ENCODE data around the gene MYO15A.

MYO15A gene

DNA sequence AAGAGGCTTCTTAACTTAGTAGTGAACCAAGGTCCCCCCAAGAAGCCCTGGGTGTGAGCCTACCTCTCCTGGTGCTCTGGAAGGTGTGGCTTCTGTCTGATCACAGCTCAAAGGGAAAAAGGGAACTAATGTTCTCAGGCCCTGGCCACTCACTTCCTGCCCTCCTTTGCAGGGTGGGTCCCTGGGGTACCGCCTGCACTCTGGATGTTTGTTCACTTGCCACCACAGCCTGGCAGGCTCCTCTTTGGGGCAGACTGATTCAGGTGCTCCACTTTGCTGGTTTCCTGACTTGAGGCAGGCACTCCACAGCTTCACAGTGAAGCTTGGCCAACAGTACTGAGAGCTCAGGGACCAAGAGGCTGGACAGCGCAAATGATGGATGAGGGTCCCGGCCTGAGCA is 5.9 kb upstream of the MYO15A start:
- no peak for DNase-seq

GRCh38 chr17:18105027-18105426 is 3.5 kb upstream of the MYO15A start:
- no peak for DNase-seq

DNA sequence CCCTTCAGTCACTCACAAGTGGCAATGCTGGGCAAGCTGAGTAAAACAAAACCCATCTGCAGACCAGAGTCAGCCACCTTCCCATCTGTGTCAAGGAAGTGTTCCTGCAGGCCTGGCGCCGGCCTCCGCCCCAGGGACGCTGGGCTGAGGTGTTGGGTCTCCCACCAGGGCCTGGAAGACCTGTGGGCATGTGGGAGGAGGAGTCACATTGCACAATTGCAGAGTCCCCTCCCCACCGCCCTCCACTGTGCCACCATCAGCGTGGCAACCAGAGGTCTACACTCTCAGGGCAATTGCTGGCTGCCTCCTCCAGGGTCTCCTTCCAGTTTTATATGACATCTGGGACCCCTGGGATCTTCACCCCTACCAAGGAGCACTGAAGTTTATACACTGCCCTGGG is 3.0 kb upstream of the MYO15A start:
- DNase-seq = no peak

DNA sequence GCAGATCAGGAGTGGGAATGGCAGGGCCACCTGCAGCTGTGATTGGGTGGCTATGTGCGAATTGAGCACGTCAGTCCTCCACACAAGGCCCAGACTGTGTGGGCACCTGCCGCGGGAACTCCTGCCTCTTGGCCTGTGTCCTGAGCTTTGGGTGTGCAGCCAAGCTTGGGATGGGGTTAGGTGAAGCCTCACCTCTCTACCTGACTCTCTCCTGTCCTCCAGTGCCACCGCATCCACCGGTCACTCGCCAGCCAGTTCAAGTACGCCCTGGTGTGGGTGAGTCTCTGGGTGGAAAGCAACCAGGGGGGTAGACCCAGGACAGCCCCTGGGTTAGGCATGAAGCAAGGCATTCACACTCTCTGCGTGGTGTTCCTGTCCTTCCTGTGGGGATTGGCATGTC is 2.3 kb upstream of the MYO15A start:
- DNase-seq = no peak

DNA sequence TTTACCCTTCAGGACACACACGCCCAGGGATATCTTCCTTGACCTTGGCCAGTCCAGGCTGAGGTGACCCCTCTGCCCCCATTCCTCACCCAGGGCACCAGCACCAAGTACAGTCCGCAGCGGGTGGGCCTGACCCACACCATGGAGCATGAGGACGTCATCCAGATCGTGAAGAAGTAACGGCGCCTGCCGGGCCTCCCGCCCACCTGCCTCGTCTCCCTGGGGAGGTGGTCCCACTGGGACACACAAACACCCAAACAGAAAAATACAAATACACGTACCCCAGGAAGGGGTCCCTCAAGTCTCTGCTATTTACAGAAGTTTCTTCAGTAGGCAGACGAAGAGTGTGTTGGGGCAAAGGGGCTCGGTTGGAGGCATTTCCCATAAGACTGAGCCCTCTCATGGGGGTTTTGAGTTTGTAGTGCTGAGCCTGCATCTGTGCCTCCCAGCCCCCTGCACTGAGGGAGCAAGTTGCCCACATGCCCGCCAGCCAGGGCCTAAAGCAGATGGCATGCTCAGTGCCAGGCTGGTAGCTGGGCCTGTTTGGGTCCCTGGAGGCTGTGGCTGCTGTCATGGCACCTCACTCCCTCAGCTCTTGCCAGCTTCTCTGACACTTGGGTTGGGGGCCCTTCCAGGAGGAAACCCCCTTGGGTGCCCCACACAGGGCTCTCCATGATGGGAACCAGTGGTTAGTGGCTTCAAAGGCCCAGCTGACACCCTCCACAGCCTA is 1.3 kb upstream of the MYO15A start:
- DNase-seq = no peak

GRCh38 chr17:18107971-18108370 is 585 bp upstream of the MYO15A start:
- DNase-seq = no peak

DNA sequence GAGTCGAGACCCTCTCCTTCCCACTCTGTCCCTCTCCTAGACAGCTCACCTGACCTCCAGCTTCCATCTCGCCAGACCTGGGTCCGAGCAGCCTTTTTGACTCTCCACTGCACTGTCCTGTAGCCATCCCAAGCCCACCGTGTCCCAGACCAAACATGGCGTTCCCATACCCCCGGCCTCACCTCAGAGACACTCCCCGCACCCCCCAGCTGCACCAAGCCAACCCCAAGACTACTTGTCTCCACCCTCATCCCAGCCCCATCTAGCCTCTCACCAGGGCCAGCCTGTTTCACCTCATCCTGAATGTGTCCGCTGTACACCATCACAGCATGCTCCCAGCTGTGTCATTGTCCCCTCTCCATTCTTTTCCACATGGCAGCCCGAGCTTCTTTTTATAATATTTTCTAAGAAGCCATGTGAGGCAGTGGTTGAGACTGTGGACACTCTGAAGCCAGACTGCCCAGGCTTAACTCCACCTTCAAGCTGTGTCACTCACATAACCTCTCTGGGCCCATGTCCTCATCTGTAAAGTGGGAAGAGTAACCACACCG is 1.5 kb downstream of the MYO15A start:
- DNase-seq = no peak

- DNase-seq = no peak
These were observed 2.1 kb downstream of the MYO15A start for GRCh38 chr17:18110636-18111145.

DNA sequence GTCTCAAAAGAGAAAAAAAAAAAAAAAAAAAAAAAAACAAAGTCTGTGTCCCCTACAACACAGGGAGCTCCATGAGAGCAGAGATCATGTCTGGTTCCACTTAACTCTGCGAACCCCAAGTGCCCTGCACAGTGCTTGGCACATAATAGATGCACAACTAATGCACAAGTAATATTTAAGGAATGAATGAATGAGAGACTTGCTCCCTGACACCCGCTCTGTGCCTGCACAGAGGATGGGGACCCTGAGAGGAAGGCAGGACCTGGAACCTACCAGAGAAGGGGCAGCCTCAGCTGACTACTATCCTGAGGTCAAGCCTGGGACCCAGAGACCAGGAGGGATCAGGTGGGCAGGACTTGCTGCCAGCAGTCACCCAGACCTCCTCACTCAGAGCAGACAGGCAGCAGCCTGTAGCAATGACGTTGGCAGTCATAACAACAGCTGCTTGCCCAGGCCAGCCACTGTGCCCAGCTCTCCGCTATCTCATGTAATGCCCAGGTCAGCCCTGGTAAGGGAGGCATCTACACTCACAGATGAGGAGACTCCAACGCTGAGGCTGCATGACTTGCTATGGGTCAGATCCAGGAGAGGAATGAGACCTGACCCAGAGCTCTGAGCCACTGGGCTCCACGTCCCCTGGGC is 2.9 kb downstream of the MYO15A start:
- no peak for DNase-seq

GRCh38 chr17:18115517-18115916 is 7.0 kb downstream of the MYO15A start:
- DNase-seq = no peak

GRCh38 chr17:18116078-18116477 is 7.5 kb downstream of the MYO15A start:
- DNase-seq = no peak

DNA sequence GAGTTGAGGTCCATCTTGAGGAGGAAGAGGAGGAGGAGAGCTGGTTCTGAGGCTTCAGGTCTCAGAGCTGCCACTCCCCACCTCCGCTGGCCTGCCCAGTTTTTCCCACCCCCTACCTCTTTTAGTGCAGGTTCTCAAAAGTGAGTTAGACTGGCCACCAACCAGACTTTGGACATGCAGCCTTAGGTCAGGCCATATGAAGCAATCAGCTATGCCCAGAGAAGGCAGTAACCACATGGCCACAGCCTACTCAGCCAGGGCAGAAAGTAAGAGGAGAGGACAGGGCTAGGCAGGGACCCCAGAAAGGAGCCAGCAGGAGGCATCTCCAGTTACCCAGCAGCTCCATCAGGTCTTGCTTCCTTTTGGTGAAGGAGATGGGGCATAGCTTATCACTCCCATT is 9.0 kb downstream of the MYO15A start:
- DNase-seq = no peak

- no peak for DNase-seq
These were observed 9.7 kb downstream of the MYO15A start for GRCh38 chr17:18117982-18118975.

- DNase-seq = no peak
These were observed 10.7 kb downstream of the MYO15A start for GRCh38 chr17:18119166-18119745.

DNA sequence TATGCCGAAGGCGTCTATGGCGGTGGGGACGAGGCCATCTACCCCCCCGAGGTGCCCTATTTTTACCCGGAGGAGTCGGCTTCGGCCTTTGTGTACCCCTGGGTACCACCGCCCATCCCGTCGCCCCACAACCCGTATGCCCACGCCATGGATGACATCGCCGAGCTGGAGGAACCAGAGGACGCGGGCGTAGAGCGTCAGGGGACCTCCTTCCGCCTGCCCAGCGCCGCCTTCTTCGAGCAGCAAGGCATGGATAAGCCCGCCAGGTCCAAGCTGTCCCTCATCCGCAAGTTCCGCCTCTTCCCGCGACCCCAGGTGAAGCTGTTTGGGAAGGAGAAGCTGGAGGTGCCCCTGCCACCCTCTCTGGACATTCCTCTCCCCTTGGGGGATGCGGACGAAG is 11.4 kb downstream of the MYO15A start:
- no peak for DNase-seq

GRCh38 chr17:18120461-18121017 is 12.0 kb downstream of the MYO15A start:
- DNase-seq = no peak

- DNase-seq = no peak
These were observed 12.8 kb downstream of the MYO15A start for GRCh38 chr17:18121144-18121910.

DNA sequence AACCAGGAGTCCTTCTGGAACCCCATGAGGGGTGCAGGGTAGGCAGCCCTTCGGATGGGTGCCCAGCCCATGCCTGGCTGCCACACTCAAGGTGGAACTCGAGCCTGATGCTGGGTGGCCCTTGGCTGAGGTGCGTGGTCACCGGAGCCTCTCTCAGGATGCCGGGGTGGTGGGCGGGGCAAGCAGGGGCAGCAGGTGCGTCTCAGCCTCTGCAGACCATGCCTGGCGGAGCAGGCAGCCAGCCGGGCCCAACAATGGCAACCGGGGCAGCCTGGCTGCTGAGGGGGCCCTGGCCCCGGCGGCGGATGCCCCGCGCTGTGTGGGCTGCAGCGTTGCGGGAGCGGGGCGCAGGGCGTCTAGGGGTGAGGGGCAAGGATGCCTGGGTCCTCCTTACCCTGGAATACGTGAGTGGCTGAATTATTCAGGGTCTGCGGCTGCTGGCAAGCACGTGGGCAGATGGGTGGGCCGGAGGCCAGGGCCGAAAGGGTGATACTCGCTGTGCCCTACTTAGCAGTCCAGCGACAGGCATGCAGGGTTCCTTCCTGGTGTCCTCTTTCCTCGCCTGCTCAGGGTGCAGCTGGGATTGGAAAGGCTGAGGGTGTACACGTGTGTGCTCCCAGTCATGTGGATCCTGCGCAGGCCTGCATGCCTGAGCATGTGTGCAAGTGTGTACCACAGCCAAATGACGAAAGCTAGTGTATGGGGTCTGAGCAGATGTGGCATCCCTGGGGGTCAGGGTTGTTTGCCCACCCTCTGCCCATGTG is 14.6 kb downstream of the MYO15A start:
- DNase-seq = no peak

DNA sequence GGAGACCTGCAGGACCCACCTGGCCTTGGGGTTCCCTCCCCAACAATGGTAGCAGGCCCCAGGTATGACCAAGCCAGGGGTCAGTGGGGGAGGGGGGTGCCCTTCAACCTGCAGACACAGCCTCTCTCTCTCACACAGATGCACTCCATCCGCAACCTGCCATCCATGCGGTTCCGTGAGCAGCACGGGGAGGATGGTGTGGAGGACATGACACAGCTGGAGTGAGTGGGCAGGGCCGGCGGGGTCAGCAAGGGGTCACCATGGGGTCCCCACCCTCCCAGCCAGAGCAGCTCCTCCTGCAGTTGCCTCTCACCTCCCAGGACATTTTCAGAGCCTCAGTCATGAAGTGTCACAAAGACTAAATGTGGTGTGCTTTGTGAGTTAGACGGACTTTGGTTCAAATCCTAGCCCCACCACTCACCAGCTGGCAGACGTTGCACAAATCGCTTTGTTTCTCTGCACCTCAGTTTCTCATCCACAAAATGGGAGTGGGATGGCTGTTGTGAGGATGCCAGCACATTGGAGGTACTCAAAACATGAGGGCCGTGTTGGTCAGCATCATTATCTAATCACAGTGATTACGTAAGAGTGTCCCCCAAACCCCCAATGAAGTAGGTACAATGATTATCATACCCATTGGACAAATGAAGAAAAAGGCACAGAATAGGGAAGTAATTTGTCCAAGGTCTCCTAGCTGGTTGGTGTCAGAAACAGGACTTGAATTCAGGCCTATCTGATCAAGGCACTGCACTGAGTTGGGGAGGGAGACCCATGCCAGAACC is 16.0 kb downstream of the MYO15A start:
- no peak for DNase-seq

- DNase-seq = no peak
These were observed 20.5 kb downstream of the MYO15A start for GRCh38 chr17:18129041-18129502.
